ENCODE measurements around the gene TULP1. TPM values are rescaled to one million over a fixed set of nuclear protein-coding genes. Genes with fewer than 3 reads are reported as not detected.
A peak's percentile ranks its signal among the peaks of the same experiment; 100 is the strongest.

TULP1 gene
- total and polyA plus RNA-seq, 9 donors, result 0.80 to 2.8 (median 1.9) TPM

DNA sequence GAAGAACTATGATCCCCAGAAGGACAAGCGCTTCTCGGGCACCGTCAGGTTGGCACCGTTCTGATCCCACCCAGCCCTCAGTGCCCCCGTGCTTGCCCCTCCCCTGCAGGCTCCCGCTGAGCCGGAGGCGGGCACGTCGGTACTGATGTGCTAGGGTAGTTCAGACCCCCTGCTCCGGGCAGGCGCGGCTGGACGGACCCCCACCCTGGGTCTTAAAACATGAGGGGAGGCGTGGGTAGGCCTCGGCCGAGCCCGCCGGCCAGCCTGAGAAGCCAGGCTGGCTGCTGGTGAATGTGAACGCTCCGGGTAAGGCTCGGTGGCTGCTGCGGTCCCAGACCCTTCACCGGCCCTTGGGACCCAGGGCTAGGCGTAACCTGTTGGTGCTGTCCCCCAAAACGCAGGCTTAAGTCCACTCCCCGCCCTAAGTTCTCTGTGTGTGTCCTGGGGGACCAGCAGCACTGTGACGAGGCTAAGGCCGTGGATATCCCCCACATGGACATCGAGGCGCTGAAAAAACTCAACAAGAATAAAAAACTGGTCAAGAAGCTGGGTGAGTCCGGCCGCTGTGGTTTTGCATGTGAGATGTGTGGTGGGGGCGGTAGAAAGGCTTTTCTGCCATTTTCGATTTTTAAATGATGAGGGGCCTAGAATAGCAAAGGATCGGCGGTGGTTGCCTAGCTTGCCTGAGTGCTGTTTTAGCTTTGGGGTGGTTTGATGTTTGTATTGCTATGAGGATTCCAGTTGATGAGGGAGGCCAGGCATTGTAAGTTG lies 43.5 kb downstream of the TULP1 start:
- peaks cover 29% of the 10 kb centered on the region for H3K4me1 ChIP-seq (ENCODE audit: control insufficient read depth, insufficient read depth, low read length)
- peaks cover 68% of the 10 kb centered on the region for H3K36me3 ChIP-seq (ENCODE audit: control insufficient read depth, insufficient read depth, low read length)
- peak overlapping the region; percentile 87 for H3K4me3 ChIP-seq (ENCODE audit: low read length)
- no peak for DNase-seq
- peak overlapping the region; percentile 96 for H3K27ac ChIP-seq (ENCODE audit: low read length)
- 2% methylated on average over 37 of the region's 37 CpGs for WGBS (ENCODE audit: insufficient coverage)
- H3K27me3 ChIP-seq (ENCODE audit: control insufficient read depth, insufficient read depth, low read length), result no peaks in the 10 kb centered on the region
- no peaks in the 10 kb centered on the region for H3K9me3 ChIP-seq (replicated peaks; ENCODE audit: control insufficient read depth, low read depth, low read length)

DNA sequence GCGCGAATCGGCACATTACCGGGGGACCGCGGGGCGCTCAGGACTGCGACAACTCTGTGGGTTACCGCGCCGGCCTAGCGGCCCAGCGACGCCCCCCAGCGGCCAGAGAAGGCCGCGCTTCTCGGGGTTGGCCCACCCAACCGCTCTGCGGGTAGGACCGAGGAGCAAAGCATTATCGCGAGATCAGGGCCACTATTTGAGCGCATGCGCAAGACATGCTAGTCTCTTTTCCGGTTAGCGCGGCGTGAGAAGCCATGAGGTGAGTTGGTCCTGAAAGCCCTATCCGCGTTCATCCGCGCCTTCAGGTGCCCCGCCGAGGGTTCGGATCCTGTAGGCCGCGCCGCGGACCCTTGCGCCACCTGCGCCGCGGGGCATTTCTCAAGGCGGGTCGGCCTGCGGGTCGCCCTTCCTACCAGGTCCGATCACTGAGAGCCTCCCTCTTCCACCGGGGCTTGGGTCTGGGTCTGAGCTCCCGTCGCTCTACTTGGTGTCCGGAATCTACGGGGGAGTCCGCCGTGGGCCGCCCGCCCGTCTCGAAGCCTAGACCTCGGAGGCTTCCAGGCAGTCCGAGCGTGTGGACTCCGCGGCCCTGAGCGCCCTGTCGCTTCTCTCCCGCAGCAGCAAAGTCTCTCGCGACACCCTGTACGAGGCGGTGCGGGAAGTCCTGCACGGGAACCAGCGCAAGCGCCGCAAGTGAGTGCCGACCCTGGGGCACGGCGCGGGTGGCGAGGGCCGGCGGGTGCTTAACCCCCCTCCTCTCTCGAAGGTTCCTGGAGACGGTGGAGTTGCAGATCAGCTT lies 44.3 kb downstream of the TULP1 start, which contains the start of gene RPL10A:
TSS of gene RPL10A (plus strand) at position 221 of the 799 bp plus-strand sequence. CDS start at position 255, 34 bp downstream.
- no peaks in the 10 kb centered on the region for H3K9me3 ChIP-seq (replicated peaks; ENCODE audit: control insufficient read depth, low read depth, low read length)
- no peaks in the 10 kb centered on the region for H3K27me3 ChIP-seq (ENCODE audit: control insufficient read depth, insufficient read depth, low read length)
- DNase-seq, result peak; percentile 99
- H3K4me1 ChIP-seq (ENCODE audit: control insufficient read depth, insufficient read depth, low read length), result peaks cover 29% of the 10 kb centered on the region
- WGBS (ENCODE audit: insufficient coverage), result under 1% methylated on average over 85 of the region's 86 CpGs
- H3K4me3 ChIP-seq (ENCODE audit: low read length), result peak within 1 kb of the TSS; percentile 87
- peaks cover 61% of the 10 kb centered on the region for H3K36me3 ChIP-seq (ENCODE audit: control insufficient read depth, insufficient read depth, low read length)
- H3K27ac ChIP-seq (ENCODE audit: low read length), result peak within 1 kb of the TSS; percentile 96

DNA sequence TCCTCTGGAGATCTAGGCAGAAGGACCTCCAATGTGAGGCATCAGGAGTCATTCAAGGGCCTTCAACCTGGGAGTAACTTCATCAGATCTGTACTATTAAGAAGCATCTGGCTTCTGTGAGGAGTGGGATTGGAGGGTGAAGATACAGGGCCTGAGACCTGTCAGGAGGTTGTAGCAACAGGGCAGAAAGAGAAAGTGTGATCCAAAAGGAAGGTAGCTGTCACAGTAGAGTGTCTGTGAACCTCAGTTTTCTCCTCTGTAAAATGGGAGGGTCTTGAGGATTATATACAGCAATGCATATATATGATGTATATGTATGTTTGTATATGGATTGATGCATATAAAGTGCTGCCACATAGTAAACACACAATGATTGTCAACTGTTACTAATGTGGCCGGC lies 47.0 kb downstream of the TULP1 start:
- H3K9me3 ChIP-seq (replicated peaks; ENCODE audit: control insufficient read depth, low read depth, low read length), result no peaks in the 10 kb centered on the region
- H3K36me3 ChIP-seq (ENCODE audit: control insufficient read depth, insufficient read depth, low read length), result peaks cover 50% of the 10 kb centered on the region
- peaks cover 18% of the 10 kb centered on the region for H3K4me1 ChIP-seq (ENCODE audit: control insufficient read depth, insufficient read depth, low read length)
- no peak for DNase-seq
- H3K4me3 ChIP-seq (ENCODE audit: low read length), result no peak overlapping the region
- H3K27ac ChIP-seq (ENCODE audit: low read length), result no peak overlapping the region
- WGBS (ENCODE audit: insufficient coverage), result no CpG with 5 or more reads among the region's 1 CpG
- no peaks in the 10 kb centered on the region for H3K27me3 ChIP-seq (ENCODE audit: control insufficient read depth, insufficient read depth, low read length)

DNA sequence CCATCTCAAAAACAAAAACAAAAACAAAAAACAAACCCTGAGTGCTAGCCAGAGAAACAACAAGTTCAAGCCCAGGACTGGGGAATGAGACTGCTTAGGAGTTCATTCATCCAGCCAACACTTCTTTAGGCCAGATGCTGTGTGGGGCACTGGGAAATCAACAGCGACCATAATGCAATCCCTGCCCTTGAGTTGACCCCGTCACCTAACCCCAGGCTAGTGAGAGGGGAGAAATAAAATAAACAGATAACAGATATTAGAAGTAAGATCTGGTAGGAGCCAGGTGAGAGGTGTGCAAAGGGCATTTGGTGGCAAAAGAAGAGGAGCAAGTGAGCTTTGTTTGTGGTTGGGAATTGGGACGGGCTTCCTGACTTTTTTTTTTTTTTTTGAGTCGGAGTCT lies 49.4 kb downstream of the TULP1 start:
- Histone ChIP-seq H3K4me3 (ENCODE audit: low read length) (no peak overlapping the region), H3K27me3 (ENCODE audit: control insufficient read depth, insufficient read depth, low read length) (no peaks in the 10 kb centered on the region), H3K9me3 (replicated peaks; ENCODE audit: control insufficient read depth, low read depth, low read length) (no peaks in the 10 kb centered on the region), H3K36me3 (ENCODE audit: control insufficient read depth, insufficient read depth, low read length) (peaks cover 52% of the 10 kb centered on the region), H3K27ac (ENCODE audit: low read length) (no peak overlapping the region), H3K4me1 (ENCODE audit: control insufficient read depth, insufficient read depth, low read length) (peaks cover 12% of the 10 kb centered on the region)
- 87% methylated on average over 3 of the region's 4 CpGs for WGBS (ENCODE audit: insufficient coverage)
- DNase-seq, result no peak

DNA sequence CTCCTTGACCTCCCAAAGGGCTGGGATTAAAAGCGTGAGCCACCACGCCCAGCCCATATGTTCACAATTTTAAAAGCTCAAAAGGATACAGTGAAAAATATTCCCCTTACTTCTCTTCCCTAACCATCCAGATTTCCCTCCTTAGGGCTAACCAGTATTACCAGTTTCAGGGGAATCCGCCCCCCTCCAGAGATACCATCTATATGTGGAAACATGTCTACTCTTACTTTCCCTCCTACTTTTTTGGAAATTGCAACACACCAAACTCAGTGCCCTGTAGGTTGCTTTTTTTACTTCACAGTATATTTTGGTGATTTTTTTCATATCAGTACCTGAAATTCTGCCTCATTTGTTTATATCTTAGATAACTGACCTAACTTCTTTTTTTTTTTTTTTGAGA lies 51.4 kb downstream of the TULP1 start:
- Histone ChIP-seq H3K4me3 (ENCODE audit: low read length) (no peak overlapping the region), H3K9me3 (replicated peaks; ENCODE audit: control insufficient read depth, low read depth, low read length) (no peaks in the 10 kb centered on the region), H3K27me3 (ENCODE audit: control insufficient read depth, insufficient read depth, low read length) (no peaks in the 10 kb centered on the region), H3K36me3 (ENCODE audit: control insufficient read depth, insufficient read depth, low read length) (peaks cover 62% of the 10 kb centered on the region), H3K4me1 (ENCODE audit: control insufficient read depth, insufficient read depth, low read length) (peaks cover 4% of the 10 kb centered on the region), H3K27ac (ENCODE audit: low read length) (no peak overlapping the region)
- WGBS (ENCODE audit: insufficient coverage), result 71% methylated on average over 1 of the region's 3 CpGs
- no peak for DNase-seq

- peaks cover 20% of the 10 kb centered on the region for H3K4me1 ChIP-seq (ENCODE audit: control insufficient read depth, insufficient read depth, low read length)
- WGBS (ENCODE audit: insufficient coverage), result 83% methylated on average over 3 of the region's 4 CpGs
Observed at GRCh38 chr6:35457907-35458306, 54.8 kb downstream of the TULP1 start.

GRCh38 chr6:35454391-35455110 lies 58.1 kb downstream of the TULP1 start:
- Histone ChIP-seq H3K27me3 (ENCODE audit: control insufficient read depth, insufficient read depth, low read length) (no peaks in the 10 kb centered on the region), H3K9me3 (replicated peaks; ENCODE audit: control insufficient read depth, low read depth, low read length) (no peaks in the 10 kb centered on the region), H3K36me3 (ENCODE audit: control insufficient read depth, insufficient read depth, low read length) (peaks cover 37% of the 10 kb centered on the region), H3K4me1 (ENCODE audit: control insufficient read depth, insufficient read depth, low read length) (peaks cover 24% of the 10 kb centered on the region), H3K4me3 (ENCODE audit: low read length) (no peak overlapping the region), H3K27ac (ENCODE audit: low read length) (peak overlapping the region; percentile 29)
- no peak for DNase-seq
- WGBS (ENCODE audit: insufficient coverage), result 45% methylated on average over 2 of the region's 9 CpGs

More at GRCh38 chr6:35457907-35458306, 54.8 kb downstream of the TULP1 start:
- H3K27me3 ChIP-seq (ENCODE audit: control insufficient read depth, insufficient read depth, low read length), result no peaks in the 10 kb centered on the region
- H3K9me3 ChIP-seq (replicated peaks; ENCODE audit: control insufficient read depth, low read depth, low read length), result no peaks in the 10 kb centered on the region
- H3K36me3 ChIP-seq (ENCODE audit: control insufficient read depth, insufficient read depth, low read length), result peaks cover 54% of the 10 kb centered on the region
- DNase-seq, result no peak
- H3K27ac ChIP-seq (ENCODE audit: low read length), result no peak overlapping the region
- no peak overlapping the region for H3K4me3 ChIP-seq (ENCODE audit: low read length)

GRCh38 chr6:35453236-35453635 lies 59.5 kb downstream of the TULP1 start:
- peaks cover 24% of the 10 kb centered on the region for H3K4me1 ChIP-seq (ENCODE audit: control insufficient read depth, insufficient read depth, low read length)
- H3K36me3 ChIP-seq (ENCODE audit: control insufficient read depth, insufficient read depth, low read length), result peaks cover 25% of the 10 kb centered on the region
- no peaks in the 10 kb centered on the region for H3K9me3 ChIP-seq (replicated peaks; ENCODE audit: control insufficient read depth, low read depth, low read length)
- WGBS (ENCODE audit: insufficient coverage), result no CpG with 5 or more reads among the region's 3 CpGs
- no peak for DNase-seq
- peak overlapping the region; percentile 69 for H3K4me3 ChIP-seq (ENCODE audit: low read length)
- H3K27me3 ChIP-seq (ENCODE audit: control insufficient read depth, insufficient read depth, low read length), result no peaks in the 10 kb centered on the region
- no peak overlapping the region for H3K27ac ChIP-seq (ENCODE audit: low read length)

DNA sequence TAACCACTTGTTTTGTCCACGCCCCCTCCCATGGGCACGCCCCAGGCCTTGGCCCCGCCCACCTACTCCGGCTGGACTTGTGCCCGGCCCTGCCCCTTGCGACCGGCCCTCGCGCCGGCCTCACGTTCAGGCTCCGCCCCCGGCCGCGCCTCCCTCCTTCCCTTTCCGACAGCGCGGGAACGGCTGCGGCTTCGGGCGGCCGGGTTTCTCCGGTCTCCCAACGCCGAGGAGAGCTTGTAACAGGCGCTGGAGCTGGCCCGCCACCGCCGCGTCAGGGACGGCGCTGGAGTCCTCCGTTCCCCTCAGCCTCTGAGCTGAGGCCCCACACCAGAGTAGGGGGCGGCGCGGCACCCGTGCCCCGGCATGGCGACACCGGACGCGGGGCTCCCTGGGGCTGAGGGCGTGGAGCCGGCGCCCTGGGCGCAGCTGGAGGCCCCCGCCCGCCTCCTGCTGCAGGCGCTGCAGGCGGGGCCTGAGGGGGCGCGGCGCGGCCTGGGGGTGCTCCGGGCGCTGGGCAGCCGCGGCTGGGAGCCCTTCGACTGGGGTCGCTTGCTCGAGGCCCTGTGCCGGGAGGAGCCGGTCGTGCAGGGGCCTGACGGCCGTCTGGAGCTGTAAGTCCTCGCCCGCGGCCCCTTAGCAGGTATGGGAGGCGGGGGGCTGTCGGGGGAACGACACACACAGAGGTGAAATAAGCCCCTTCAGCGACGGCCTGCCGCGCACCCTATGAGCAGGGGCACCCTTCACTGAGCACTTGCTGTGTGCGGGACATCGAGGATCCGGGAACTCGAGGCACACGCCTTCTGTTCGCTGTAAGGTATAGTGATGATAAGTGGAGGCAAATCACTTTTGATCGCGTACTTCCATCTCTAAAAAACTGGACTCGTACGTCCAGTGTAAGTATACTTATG lies 60.3 kb downstream of the TULP1 start, which contains the start of gene FANCE:
TSS of gene FANCE (plus strand) at position 156 of the 908 bp plus-strand sequence. CDS start at position 364, 208 bp downstream.
- DNase-seq, result peak; percentile 95
- peaks cover 18% of the 10 kb centered on the region for H3K36me3 ChIP-seq (ENCODE audit: control insufficient read depth, insufficient read depth, low read length)
- under 1% methylated on average over 66 of the region's 87 CpGs for WGBS (ENCODE audit: insufficient coverage)
- H3K4me1 ChIP-seq (ENCODE audit: control insufficient read depth, insufficient read depth, low read length), result peaks cover 24% of the 10 kb centered on the region
- peak within 1 kb of the TSS; percentile 69 for H3K4me3 ChIP-seq (ENCODE audit: low read length)
- no peaks in the 10 kb centered on the region for H3K9me3 ChIP-seq (replicated peaks; ENCODE audit: control insufficient read depth, low read depth, low read length)
- peak within 1 kb of the TSS; percentile 85 for H3K27ac ChIP-seq (ENCODE audit: low read length)
- H3K27me3 ChIP-seq (ENCODE audit: control insufficient read depth, insufficient read depth, low read length), result no peaks in the 10 kb centered on the region
